GM12892 (cell line): ENCODE data around the gene WLS.

Experiments used
- POLR2AphosphoS5 ChIP-seq: IDR thresholded peaks from 2 replicates; pipeline ENCODE4 v1.6.1; 2011; ENCODE audit warnings: low read depth, low read length, control low read depth
- TAF1 ChIP-seq: IDR thresholded peaks from 2 replicates; pipeline ENCODE4 v1.6.1; 2011; ENCODE audit warnings: low read depth, mild to moderate bottlenecking, control low read depth, low read length, borderline replicate concordance

GRCh38 chr1:68276448-68276847, 44.1 kb upstream of the WLS start:
- no peak for TF ChIP-seq TAF1
- no peak for TF ChIP-seq POLR2AphosphoS5
